Lower leg skin (tissue), 3 donors: ENCODE data around the gene RNF213.

ENCODE experiments used
- POLR2A ChIP-seq, 2 donors: fragments of 450-650 bp; IDR thresholded peaks; one replicate each; pipeline ENCODE4 v1.6.1; 2016 to 2017; ENCODE audit warnings: antibody characterized with exemption in 2 of 2, mild to moderate bottlenecking in 1 of 2, moderate library complexity in 1 of 2
- TF ChIP-seq, protein P1 (sequence below), 3 donors: fragments of 450-650 bp; IDR thresholded peaks; one replicate each; pipeline ENCODE4 v1.5.1; 2016; ENCODE audit warnings: antibody characterized with exemption in 3 of 3, mild to moderate bottlenecking in 3 of 3, moderate library complexity in 2 of 3

GRCh38 chr17:80432961-80433550, 172.4 kb downstream of the RNF213 start:
- TF ChIP-seq, protein P1, sequence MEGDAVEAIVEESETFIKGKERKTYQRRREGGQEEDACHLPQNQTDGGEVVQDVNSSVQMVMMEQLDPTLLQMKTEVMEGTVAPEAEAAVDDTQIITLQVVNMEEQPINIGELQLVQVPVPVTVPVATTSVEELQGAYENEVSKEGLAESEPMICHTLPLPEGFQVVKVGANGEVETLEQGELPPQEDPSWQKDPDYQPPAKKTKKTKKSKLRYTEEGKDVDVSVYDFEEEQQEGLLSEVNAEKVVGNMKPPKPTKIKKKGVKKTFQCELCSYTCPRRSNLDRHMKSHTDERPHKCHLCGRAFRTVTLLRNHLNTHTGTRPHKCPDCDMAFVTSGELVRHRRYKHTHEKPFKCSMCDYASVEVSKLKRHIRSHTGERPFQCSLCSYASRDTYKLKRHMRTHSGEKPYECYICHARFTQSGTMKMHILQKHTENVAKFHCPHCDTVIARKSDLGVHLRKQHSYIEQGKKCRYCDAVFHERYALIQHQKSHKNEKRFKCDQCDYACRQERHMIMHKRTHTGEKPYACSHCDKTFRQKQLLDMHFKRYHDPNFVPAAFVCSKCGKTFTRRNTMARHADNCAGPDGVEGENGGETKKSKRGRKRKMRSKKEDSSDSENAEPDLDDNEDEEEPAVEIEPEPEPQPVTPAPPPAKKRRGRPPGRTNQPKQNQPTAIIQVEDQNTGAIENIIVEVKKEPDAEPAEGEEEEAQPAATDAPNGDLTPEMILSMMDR (IDR thresholded peaks at IDR 0.05), result no peak
- TF ChIP-seq POLR2A (IDR thresholded peaks at IDR 0.05), result no peak
